Endodermal cell (in vitro differentiated cells): ENCODE results near the gene BTBD6. TPM values are rescaled to one million over a fixed set of nuclear protein-coding genes. Genes with fewer than 3 reads are reported as not detected.

ENCODE experiments used
- DNase-seq: peaks from one replicate; pipeline ENCODE4 v3.0.0-alpha.2; 2017
- H3K27ac ChIP-seq: 2 replicates; pipeline ENCODE4 v1.5.1; 2013; ENCODE audit warnings: mild to moderate bottlenecking, low read depth, low read length, moderate library complexity
- H3K27me3 ChIP-seq: 2 replicates; pipeline ENCODE4 v1.6.1; 2013; ENCODE audit warnings: mild to moderate bottlenecking, low read length, moderate library complexity; ENCODE audit not compliant: insufficient read depth, control insufficient read depth, poor library complexity, severe bottlenecking
- H3K36me3 ChIP-seq: 2 replicates; pipeline ENCODE4 v1.7.0; 2013; ENCODE audit warnings: mild to moderate bottlenecking, low read length, moderate library complexity; ENCODE audit not compliant: control insufficient read depth, insufficient read depth
- H3K4me1 ChIP-seq: one replicate; pipeline ENCODE4 v1.7.0; 2013; ENCODE audit warnings: low read length; ENCODE audit not compliant: control insufficient read depth, insufficient read depth
- H3K4me3 ChIP-seq: 2 replicates; pipeline ENCODE4 v1.5.1; 2013; ENCODE audit warnings: mild to moderate bottlenecking, low read length, moderate library complexity
- H3K9ac ChIP-seq: 2 replicates; pipeline ENCODE4 v1.6.1; 2013; ENCODE audit warnings: mild to moderate bottlenecking, low read length, moderate library complexity; ENCODE audit not compliant: poor library complexity, severe bottlenecking; ENCODE audit errors: extremely low read depth
- H3K9me3 ChIP-seq: 2 replicates; pipeline ENCODE4 v1.6.1; 2013; ENCODE audit warnings: mild to moderate bottlenecking, low read length, moderate library complexity; ENCODE audit not compliant: control insufficient read depth
- H3K27ac Mint-ChIP-seq: 2 replicates; pipeline ENCODE4 v1.8.0; 2020; ENCODE audit warnings: mixed read lengths
- H3K27me3 Mint-ChIP-seq: 2 replicates; pipeline ENCODE4 v1.8.0; 2021; ENCODE audit warnings: mild to moderate bottlenecking, mixed read lengths; ENCODE audit not compliant: insufficient read depth
- H3K36me3 Mint-ChIP-seq: 2 replicates; pipeline ENCODE4 v1.8.0; 2020; ENCODE audit warnings: low read depth, mixed read lengths
- H3K4me1 Mint-ChIP-seq: 2 replicates; pipeline ENCODE4 v1.8.0; 2020; ENCODE audit warnings: mixed read lengths
- H3K4me3 Mint-ChIP-seq: 2 replicates; pipeline ENCODE4 v1.8.0; 2020; ENCODE audit warnings: mild to moderate bottlenecking, moderate library complexity, mixed read lengths
- H3K9me3 Mint-ChIP-seq: 2 replicates; pipeline ENCODE4 v1.8.0; 2020; ENCODE audit warnings: mild to moderate bottlenecking, mixed read lengths
- WGBS, 2 experiments: methylation state at CpG; one replicate each; pipeline versions ENCODE4 v1.1.5 to v1.1.7; 2013; ENCODE audit warnings: missing lambda C conversion rate in 2 of 2, mixed read lengths in 1 of 2; ENCODE audit not compliant: insufficient coverage in 1 of 2, insufficient read length in 1 of 2; 5-methylcytosine and 5-hydroxymethylcytosine counted together
- total RNA-seq, 2 donors: library from RNA; stranded (reverse); fragmentation: NEBNext Ultra II Directional in 1 of 2; extraction: Animal tissue kit (Norgen Biotek cat#: 25700) in 1 of 2; gene quantifications; 2 replicates in 1 of 2; 3 replicates in 1 of 2; pipeline ENCODE4 v1.2.1, GENCODE V29; 2021
- TF ChIP-seq, protein P1 (sequence below): fragments of 200-600 bp; sonication (generic); conservative IDR thresholded peaks from 2 replicates; pipeline ENCODE4 v1.5.0; 2021; ENCODE audit warnings: antibody characterized with exemption, mild to moderate bottlenecking

The BTBD6 gene
- total RNA-seq, 2 donors from 2014 or later: 21.8 to 26.9 TPM

- no peak for DNase-seq
- peaks cover 3% of the 10 kb centered on the region for H3K4me1 Mint-ChIP-seq
These were observed 1.7 kb downstream of the BTBD6 start for GRCh38 chr14:105250008-105250366.

GRCh38 chr14:105250986-105251385 is 2.7 kb downstream of the BTBD6 start:
- Mint-ChIP-seq H3K27ac (no peak overlapping the region), H3K36me3 (peaks cover 27% of the 10 kb centered on the region), H3K9me3 (no peaks in the 10 kb centered on the region), H3K27me3 (no peaks in the 10 kb centered on the region), H3K4me1 (peaks cover 3% of the 10 kb centered on the region), H3K4me3 (no peak overlapping the region)
- Histone ChIP-seq H3K9ac (no peak overlapping the region), H3K9me3 (no peaks in the 10 kb centered on the region), H3K27ac (no peak overlapping the region), H3K27me3 (no peaks in the 10 kb centered on the region), H3K4me1 (peaks cover 3% of the 10 kb centered on the region), H3K36me3 (peaks cover 22% of the 10 kb centered on the region), H3K4me3 (no peak overlapping the region)
- TF ChIP-seq, protein P1, sequence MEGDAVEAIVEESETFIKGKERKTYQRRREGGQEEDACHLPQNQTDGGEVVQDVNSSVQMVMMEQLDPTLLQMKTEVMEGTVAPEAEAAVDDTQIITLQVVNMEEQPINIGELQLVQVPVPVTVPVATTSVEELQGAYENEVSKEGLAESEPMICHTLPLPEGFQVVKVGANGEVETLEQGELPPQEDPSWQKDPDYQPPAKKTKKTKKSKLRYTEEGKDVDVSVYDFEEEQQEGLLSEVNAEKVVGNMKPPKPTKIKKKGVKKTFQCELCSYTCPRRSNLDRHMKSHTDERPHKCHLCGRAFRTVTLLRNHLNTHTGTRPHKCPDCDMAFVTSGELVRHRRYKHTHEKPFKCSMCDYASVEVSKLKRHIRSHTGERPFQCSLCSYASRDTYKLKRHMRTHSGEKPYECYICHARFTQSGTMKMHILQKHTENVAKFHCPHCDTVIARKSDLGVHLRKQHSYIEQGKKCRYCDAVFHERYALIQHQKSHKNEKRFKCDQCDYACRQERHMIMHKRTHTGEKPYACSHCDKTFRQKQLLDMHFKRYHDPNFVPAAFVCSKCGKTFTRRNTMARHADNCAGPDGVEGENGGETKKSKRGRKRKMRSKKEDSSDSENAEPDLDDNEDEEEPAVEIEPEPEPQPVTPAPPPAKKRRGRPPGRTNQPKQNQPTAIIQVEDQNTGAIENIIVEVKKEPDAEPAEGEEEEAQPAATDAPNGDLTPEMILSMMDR: no peak
- DNase-seq: no peak
- 88 to 91% methylated on average over 3 to 4 of the region's 4 CpGs for WGBS, 2 experiments

More at GRCh38 chr14:105250008-105250366, 1.7 kb downstream of the BTBD6 start:
- 95 to 97% methylated on average over 16 of the region's 16 CpGs for WGBS, 2 experiments
- Histone ChIP-seq H3K27me3 (no peaks in the 10 kb centered on the region), H3K9ac (no peak overlapping the region), H3K4me3 (no peak overlapping the region), H3K27ac (no peak overlapping the region), H3K4me1 (peaks cover 3% of the 10 kb centered on the region), H3K9me3 (no peaks in the 10 kb centered on the region), H3K36me3 (peaks cover 22% of the 10 kb centered on the region)
- H3K4me3 Mint-ChIP-seq: peak overlapping the region; percentile 66
- H3K27ac Mint-ChIP-seq: no peak overlapping the region
- no peaks in the 10 kb centered on the region for H3K9me3 Mint-ChIP-seq
- TF ChIP-seq, protein P1: no peak
- peaks cover 33% of the 10 kb centered on the region for H3K36me3 Mint-ChIP-seq
- no peaks in the 10 kb centered on the region for H3K27me3 Mint-ChIP-seq

GRCh38 chr14:105251920-105252319 is 3.6 kb downstream of the BTBD6 start:
- H3K9me3 ChIP-seq: no peaks in the 10 kb centered on the region
- H3K9ac ChIP-seq: no peak overlapping the region
- no peak overlapping the region for H3K4me3 ChIP-seq
- Mint-ChIP-seq H3K27ac (peak overlapping the region; percentile 39), H3K27me3 (no peaks in the 10 kb centered on the region), H3K36me3 (peaks cover 22% of the 10 kb centered on the region), H3K4me3 (no peak overlapping the region), H3K4me1 (peaks cover 3% of the 10 kb centered on the region), H3K9me3 (no peaks in the 10 kb centered on the region)
- peaks cover 16% of the 10 kb centered on the region for H3K36me3 ChIP-seq
- TF ChIP-seq, protein P1: no peak
- no peaks in the 10 kb centered on the region for H3K27me3 ChIP-seq
- WGBS, 2 experiments: 94 to 97% methylated on average over 4 to 6 of the region's 6 CpGs
- H3K4me1 ChIP-seq: peaks cover 3% of the 10 kb centered on the region
- DNase-seq: no peak
- no peak overlapping the region for H3K27ac ChIP-seq
